ENCODE measurements around the gene SPATA19.

- TF ChIP-seq POLR2A (IDR thresholded peaks at IDR 0.05; ENCODE audit: low read depth, low read length) (no peak), POLR2AphosphoS5 (IDR thresholded peaks at IDR 0.05; ENCODE audit: low read depth, low read length) (no peak)
Measured at GRCh38 chr11:133793271-133794035, 51.9 kb downstream of the SPATA19 start.

All from GM12891 (cell line).